Right cardiac atrium (tissue), 5 donors: ENCODE data around the gene RAD50. TPM values are rescaled to one million over a fixed set of nuclear protein-coding genes. Genes with fewer than 3 reads are reported as not detected.

ENCODE experiments used
- ATAC-seq, 2 donors: fragments of 200-7000 bp; cut with Tn5 transposase; one replicate each; pipeline versions ENCODE4 v1.8.0 to v1.9.1; 2020; ENCODE audit warnings: moderate library complexity in 2 of 2, mild to moderate bottlenecking in 1 of 2
- DNase-seq, 3 donors: peaks; one replicate each; pipeline ENCODE4 v3.0.0-alpha.2; 2020
- H3K27ac ChIP-seq: one replicate; pipeline ENCODE4 v1.5.1; 2013; ENCODE audit warnings: mild to moderate bottlenecking, low read length, control low read depth, moderate library complexity
- H3K27me3 ChIP-seq: one replicate; pipeline ENCODE4 v1.6.1; 2013; ENCODE audit not compliant: control insufficient read depth, insufficient read depth
- H3K4me1 ChIP-seq: one replicate; pipeline ENCODE4 v1.6.1; 2013; ENCODE audit warnings: low read length; ENCODE audit not compliant: control insufficient read depth, insufficient read depth
- H3K4me3 ChIP-seq: one replicate; pipeline ENCODE4 v1.5.1; 2013; ENCODE audit warnings: low read length, control low read depth
- H3K9me3 ChIP-seq: one replicate; pipeline ENCODE4 v1.6.1; 2013; ENCODE audit warnings: low read length; ENCODE audit not compliant: control insufficient read depth
- WGBS: extraction: QIAGEN DNeasy Blood & Tissue Kit; methylation state at CpG from one replicate; pipeline ENCODE4 v1.1.7; 2013; 5-methylcytosine and 5-hydroxymethylcytosine counted together
- intact Hi-C, 4 donors: fragments of 100-400 bp; cut with DNase I; formaldehyde crosslinking; loops; one replicate each; pipeline versions ENCODE4 v1.11.0 to v1.14.0; 2022 to 2023
- polyA plus RNA-seq: library from polyadenylated mRNA; stranded (reverse); fragments of 200-250 nt; gene quantifications from one replicate; pipeline ENCODE4 v1.2.3, GENCODE V29; 2013
- total RNA-seq, 4 donors: library from RNA; stranded (reverse); fragmentation: NEBNext Ultra II Directional; extraction: Animal tissue kit (Norgen Biotek cat#: 25700); gene quantifications; one replicate each; pipeline ENCODE4 v1.2.1, GENCODE V29; 2021
- donor health status: healthy with polysubstance abuse.
- donor health status: DM: no; HTN: yes; CAD: no.
- donor health status: DM: no; HTN: no; CAD: no.
- donor health status: DM: no; HTN: yes; CAD: no; lungs with severe emphysema.
- donor health status: DM: yes; HTN: yes; CAD: no.

The RAD50 gene
- total and polyA plus RNA-seq, 5 donors: 8.0 to 32.0 (median 29.1) TPM

DNA sequence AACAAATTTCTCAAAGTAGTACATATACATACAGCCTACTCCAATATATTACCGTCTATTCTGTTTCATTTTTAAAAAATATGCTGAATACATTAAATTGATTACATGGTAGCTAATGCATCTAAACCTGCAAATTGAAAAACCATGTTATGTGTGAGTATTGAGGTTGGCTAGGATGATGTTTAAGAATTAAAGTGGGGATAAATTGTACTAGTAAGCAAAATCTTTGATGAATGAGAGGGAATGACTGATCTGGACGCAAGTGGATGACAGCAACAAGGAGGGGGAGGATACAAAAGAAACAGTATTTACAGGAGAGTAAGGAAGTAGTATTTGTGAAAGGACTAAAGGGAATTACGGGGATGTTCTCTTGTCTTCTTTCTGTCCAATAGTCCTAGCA lies 37.4 kb downstream of the RAD50 start:
- intact Hi-C loops: no loop called here
- DNase-seq: no peak
- WGBS: 94% methylated on average over 3 of the region's 3 CpGs

GRCh38 chr5:132595624-132596023 lies 38.8 kb downstream of the RAD50 start:
- H3K27me3 ChIP-seq: no peaks in the 10 kb centered on the region
- no peak overlapping the region for H3K4me3 ChIP-seq
- DNase-seq (no peak), ATAC-seq (no peak)
- intact Hi-C loops: no loop called here
- no peaks in the 10 kb centered on the region for H3K4me1 ChIP-seq
- H3K27ac ChIP-seq: no peak overlapping the region
- H3K9me3 ChIP-seq: no peaks in the 10 kb centered on the region
- WGBS: 82% methylated on average over 5 of the region's 5 CpGs

More for the DNA sequence above, 37.4 kb downstream of the RAD50 start:
- no peak for ATAC-seq
- Histone ChIP-seq H3K27me3 (no peaks in the 10 kb centered on the region), H3K9me3 (no peaks in the 10 kb centered on the region), H3K4me1 (no peaks in the 10 kb centered on the region), H3K4me3 (no peak overlapping the region), H3K27ac (no peak overlapping the region)

- Histone ChIP-seq H3K4me3 (no peak overlapping the region), H3K27me3 (no peaks in the 10 kb centered on the region), H3K4me1 (no peaks in the 10 kb centered on the region), H3K9me3 (no peaks in the 10 kb centered on the region), H3K27ac (no peak overlapping the region)
- DNase-seq (no peak), ATAC-seq (no peak)
- 91% methylated on average over 8 of the region's 8 CpGs for WGBS
- intact Hi-C loops: no loop called here
Observed at GRCh38 chr5:132601071-132601728, 44.4 kb downstream of the RAD50 start.

DNA sequence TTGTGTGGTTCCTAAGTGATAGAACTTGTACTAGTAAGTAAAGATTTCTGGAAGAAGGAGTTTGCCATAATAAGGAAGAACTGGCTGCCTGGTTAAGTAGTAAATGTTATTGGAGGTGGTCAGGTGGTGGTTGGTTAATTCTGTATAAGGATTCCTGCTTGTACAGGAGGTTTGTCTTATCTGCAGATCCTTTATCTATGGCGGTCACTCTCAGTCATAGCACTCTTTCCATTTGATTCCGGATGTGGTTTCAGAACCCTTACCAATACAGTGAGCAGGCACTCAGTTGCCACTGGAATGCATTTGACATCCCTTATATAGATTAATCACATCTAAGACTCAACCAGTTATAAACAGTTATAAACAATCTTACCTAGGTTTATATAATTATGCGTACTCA lies 50.3 kb downstream of the RAD50 start:
- WGBS: 90% methylated on average over 3 of the region's 3 CpGs
- H3K4me3 ChIP-seq: no peak overlapping the region

GRCh38 chr5:132608107-132608506 lies 51.3 kb downstream of the RAD50 start:
- Histone ChIP-seq H3K9me3 (no peaks in the 10 kb centered on the region), H3K27ac (no peak overlapping the region), H3K27me3 (no peaks in the 10 kb centered on the region), H3K4me1 (no peaks in the 10 kb centered on the region), H3K4me3 (no peak overlapping the region)
- ATAC-seq (no peak), DNase-seq (no peak)
- intact Hi-C loops: no loop called here
- WGBS: 89% methylated on average over 5 of the region's 5 CpGs

More for the DNA sequence above, 50.3 kb downstream of the RAD50 start:
- Histone ChIP-seq H3K27me3 (no peaks in the 10 kb centered on the region), H3K9me3 (no peaks in the 10 kb centered on the region), H3K4me1 (no peaks in the 10 kb centered on the region), H3K27ac (no peak overlapping the region)
- intact Hi-C loops: no loop called here
- ATAC-seq (no peak), DNase-seq (no peak)

- WGBS: 100% methylated on average over 2 of the region's 2 CpGs
- ATAC-seq: no peak
- no peaks in the 10 kb centered on the region for H3K4me1 ChIP-seq
- DNase-seq: no peak
- intact Hi-C loops: no loop called here
- no peaks in the 10 kb centered on the region for H3K27me3 ChIP-seq
- no peaks in the 10 kb centered on the region for H3K9me3 ChIP-seq
- H3K4me3 ChIP-seq: no peak overlapping the region
- no peak overlapping the region for H3K27ac ChIP-seq
Observed at GRCh38 chr5:132611965-132612364, 55.2 kb downstream of the RAD50 start.

DNA sequence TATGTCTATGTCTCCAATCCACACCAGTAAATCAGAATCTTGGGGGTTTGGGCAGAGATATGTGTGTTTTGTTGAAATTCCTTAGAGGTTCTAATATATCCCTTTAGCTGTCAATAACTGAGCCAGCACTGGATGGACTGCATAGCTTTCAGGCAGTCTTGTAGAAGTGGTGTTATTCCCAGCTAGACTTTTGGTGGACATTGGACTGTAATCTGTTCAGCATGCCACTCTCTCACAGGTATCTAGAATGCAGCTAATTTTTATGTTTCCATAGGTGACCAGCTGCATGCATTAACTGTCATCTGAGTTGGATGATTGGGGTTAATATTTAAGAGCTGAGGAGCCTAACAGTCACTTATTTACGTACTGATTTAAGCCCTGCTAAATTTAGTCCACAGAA lies 56.1 kb downstream of the RAD50 start:
- intact Hi-C loops: no loop called here
- 85% methylated on average over 1 of the region's 1 CpG for WGBS
- H3K4me1 ChIP-seq: no peaks in the 10 kb centered on the region
- H3K27me3 ChIP-seq: no peaks in the 10 kb centered on the region
- no peak overlapping the region for H3K4me3 ChIP-seq
- ATAC-seq (no peak), DNase-seq (no peak)
- H3K9me3 ChIP-seq: no peaks in the 10 kb centered on the region
- H3K27ac ChIP-seq: no peak overlapping the region

DNA sequence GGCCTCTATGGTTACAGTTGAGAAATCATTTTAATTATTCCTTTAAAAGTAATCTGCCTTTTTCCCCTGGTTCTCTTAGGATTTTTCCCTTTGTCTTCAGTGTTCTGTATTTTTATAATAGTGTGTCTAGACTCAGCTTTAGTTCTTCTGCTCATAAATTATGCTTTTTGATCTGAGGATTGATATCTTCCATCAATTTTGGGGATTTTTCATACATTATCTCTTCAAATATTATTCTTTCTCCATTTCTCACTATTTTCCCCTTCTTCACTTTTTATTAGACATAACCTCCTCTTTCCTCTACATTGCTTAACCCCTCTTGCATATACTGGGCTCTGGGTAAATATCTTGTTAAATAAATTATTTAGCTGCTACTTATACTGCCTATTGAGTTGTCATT lies 64.9 kb downstream of the RAD50 start:
- no peaks in the 10 kb centered on the region for H3K27me3 ChIP-seq
- intact Hi-C loops: no loop called here
- no peak overlapping the region for H3K4me3 ChIP-seq
- DNase-seq (no peak), ATAC-seq (no peak)
- H3K4me1 ChIP-seq: no peaks in the 10 kb centered on the region
- H3K27ac ChIP-seq: no peak overlapping the region
- H3K9me3 ChIP-seq: no peaks in the 10 kb centered on the region

GRCh38 chr5:132622608-132623007 lies 65.8 kb downstream of the RAD50 start:
- H3K4me1 ChIP-seq: no peaks in the 10 kb centered on the region
- no peak overlapping the region for H3K27ac ChIP-seq
- intact Hi-C loops: no loop called here
- DNase-seq (no peak), ATAC-seq (no peak)
- no peaks in the 10 kb centered on the region for H3K27me3 ChIP-seq
- H3K4me3 ChIP-seq: no peak overlapping the region
- H3K9me3 ChIP-seq: no peaks in the 10 kb centered on the region

DNA sequence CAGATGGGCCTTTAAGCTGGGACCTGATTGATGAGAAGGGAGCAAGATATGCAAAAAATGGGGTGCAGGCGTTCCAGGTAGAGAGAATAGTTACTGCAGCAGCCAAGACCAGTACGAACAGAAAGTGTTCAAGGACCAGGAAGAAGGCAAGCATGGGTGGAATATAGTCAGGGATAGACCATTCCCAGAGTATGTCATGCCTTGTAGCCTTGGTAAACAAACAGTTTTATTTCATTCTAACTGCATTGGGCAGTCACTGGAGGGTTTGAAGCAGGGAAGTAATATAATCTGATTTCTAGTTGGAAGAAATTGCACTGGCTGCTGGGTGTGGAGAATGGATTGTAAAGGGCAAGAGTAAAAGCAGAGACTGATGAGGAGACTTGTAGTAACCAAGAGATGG lies 70.7 kb downstream of the RAD50 start:
- intact Hi-C loops: no loop called here
- ATAC-seq (no peak), DNase-seq (no peak)
- Histone ChIP-seq H3K27ac (no peak overlapping the region), H3K9me3 (no peaks in the 10 kb centered on the region), H3K4me3 (no peak overlapping the region), H3K4me1 (no peaks in the 10 kb centered on the region), H3K27me3 (no peaks in the 10 kb centered on the region)
- WGBS: 96% methylated on average over 2 of the region's 2 CpGs

DNA sequence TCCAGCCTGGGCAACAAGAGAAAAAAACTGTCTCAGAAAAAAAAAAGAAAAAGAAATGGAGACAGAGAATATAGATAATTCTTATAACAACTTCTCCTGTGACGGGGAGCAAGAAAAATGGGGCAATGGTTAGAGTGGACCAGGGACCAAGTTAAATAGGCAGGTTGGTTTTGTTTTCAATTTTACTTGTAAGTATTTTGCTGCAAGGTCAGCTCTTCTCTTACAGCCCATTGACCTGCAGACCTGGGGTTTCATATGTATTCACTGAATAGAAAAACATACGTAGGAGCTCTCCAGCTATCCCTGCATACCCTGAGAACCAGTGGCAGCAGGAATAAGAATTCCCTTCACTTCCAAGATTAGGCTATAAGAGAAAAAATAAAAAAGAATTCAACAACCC lies 72.0 kb downstream of the RAD50 start:
- ATAC-seq (no peak), DNase-seq (no peak)
- WGBS: 97% methylated on average over 2 of the region's 2 CpGs
- no peaks in the 10 kb centered on the region for H3K9me3 ChIP-seq
- no peak overlapping the region for H3K27ac ChIP-seq
- no peaks in the 10 kb centered on the region for H3K27me3 ChIP-seq
- intact Hi-C loops: no loop called here
- H3K4me3 ChIP-seq: no peak overlapping the region
- no peaks in the 10 kb centered on the region for H3K4me1 ChIP-seq
